ENCODE measurements around the gene MALRD1.

The MALRD1 gene

GRCh38 chr10:19777806-19778205 is 729.2 kb downstream of the MALRD1 start:
- TF ChIP-seq CTCF (conservative IDR thresholded peaks at IDR 0.05; ENCODE audit: low read depth, low read length), result no peak
- H3K4me3 ChIP-seq (ENCODE audit: low read length), result no peak overlapping the region
- no peak for DNase-seq (ENCODE audit: low read depth)

GRCh38 chr10:19778996-19779395 is 730.4 kb downstream of the MALRD1 start:
- TF ChIP-seq CTCF (conservative IDR thresholded peaks at IDR 0.05; ENCODE audit: low read depth, low read length), result no peak
- no peak overlapping the region for H3K4me3 ChIP-seq (ENCODE audit: low read length)
- no peak for DNase-seq (ENCODE audit: low read depth)

DNA sequence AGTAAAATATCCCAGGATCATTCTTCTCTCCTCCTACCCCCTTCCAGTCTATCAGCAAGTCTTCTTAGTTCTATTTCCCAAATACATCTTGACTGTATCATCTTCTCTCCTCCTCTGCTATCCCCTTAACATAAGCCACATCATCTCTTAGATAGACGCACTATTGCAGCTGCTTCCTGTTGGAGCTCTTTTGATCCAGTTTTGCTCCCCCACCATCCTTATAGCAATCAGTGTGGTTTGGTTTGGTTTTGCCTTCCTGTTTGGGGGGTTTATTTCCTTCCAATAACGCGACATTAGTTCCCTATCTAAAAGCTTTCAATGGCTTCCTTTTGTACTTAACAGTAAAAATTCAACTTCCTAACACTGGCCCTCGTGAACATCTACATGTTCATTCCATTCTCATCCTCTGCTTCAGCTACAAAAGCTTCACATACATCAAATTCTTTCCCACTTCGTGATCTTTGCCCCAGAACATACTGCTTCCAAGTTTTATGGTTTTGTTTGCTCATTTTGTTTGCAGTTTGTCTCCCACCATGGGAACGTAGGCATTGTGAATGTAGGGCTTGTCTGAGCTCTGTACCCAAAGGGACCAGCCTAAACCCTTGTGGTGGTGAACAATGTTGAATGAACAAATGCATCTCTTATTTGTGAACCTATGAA is 734.0 kb downstream of the MALRD1 start:
- no peak for DNase-seq (ENCODE audit: low read depth)
- H3K4me3 ChIP-seq (ENCODE audit: low read length), result no peak overlapping the region
- TF ChIP-seq CTCF (conservative IDR thresholded peaks at IDR 0.05; ENCODE audit: low read depth, low read length), result no peak

DNA sequence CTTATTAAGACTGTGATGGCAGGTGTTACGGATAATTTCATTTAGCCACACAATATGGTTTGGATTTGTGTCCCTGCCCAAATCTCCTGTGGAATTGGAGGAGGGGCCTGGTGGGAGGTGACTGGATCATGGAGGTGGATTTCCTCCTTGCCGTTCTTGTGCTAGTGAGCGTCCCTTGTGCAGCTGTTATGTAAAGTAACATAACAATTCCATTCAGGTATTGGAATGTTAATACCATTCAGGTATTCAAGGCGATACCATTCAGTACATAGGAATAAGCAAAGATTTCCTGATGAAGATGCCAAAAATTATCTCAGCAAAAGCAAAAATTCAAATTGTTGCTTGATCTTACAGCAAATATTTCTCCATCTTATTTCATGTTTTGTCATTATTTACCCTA is 735.1 kb downstream of the MALRD1 start:
- DNase-seq (ENCODE audit: low read depth), result no peak
- no peak for TF ChIP-seq CTCF (conservative IDR thresholded peaks at IDR 0.05; ENCODE audit: low read depth, low read length)
- no peak overlapping the region for H3K4me3 ChIP-seq (ENCODE audit: low read length)
